ENCODE data around the gene SEC24C.
"Not testable (repeated sequence)": the region's sequence is repeated elsewhere in the genome, so short reads cannot be mapped to it uniquely, and the experiment has no call there.

SEC24C gene

GRCh38 chr10:73723516-73723915 lies 20.7 kb upstream of the SEC24C start:
- Histone ChIP-seq H3K27ac (no peak overlapping the region), H2AFZ (no peak overlapping the region), H3K36me3 (ENCODE audit: control insufficient read depth, insufficient read depth, low read length) (no peaks in the 10 kb centered on the region), H3K9ac (no peak overlapping the region), H3K9me3 (ENCODE audit: control insufficient read depth, low read length) (no peaks in the 10 kb centered on the region), H3K4me1 (no peaks in the 10 kb centered on the region), H3K4me3 (ENCODE audit: low read depth, low read length) (no peak overlapping the region), H3K79me2 (no peaks in the 10 kb centered on the region), H3K4me2 (ENCODE audit: low read length) (no peak overlapping the region), H3K27me3 (ENCODE audit: control insufficient read depth, insufficient read depth, low read length) (no peaks in the 10 kb centered on the region)
- TF ChIP-seq CTCF (IDR thresholded peaks at IDR 0.05): no peak

- Histone ChIP-seq H3K4me3 (ENCODE audit: low read depth, low read length) (peak overlapping the region; percentile 99), H3K9ac (peak overlapping the region; percentile 47), H3K4me2 (ENCODE audit: low read length) (peak overlapping the region; percentile 70), H3K79me2 (peaks cover 23% of the 10 kb centered on the region), H3K27ac (peak overlapping the region; percentile 82), H2AFZ (peak overlapping the region; percentile 94)
- H3K36me3 ChIP-seq (ENCODE audit: control insufficient read depth, insufficient read depth, low read length); H3K9me3 ChIP-seq (ENCODE audit: control insufficient read depth, low read length); H3K4me1 ChIP-seq; H3K27me3 ChIP-seq (ENCODE audit: control insufficient read depth, insufficient read depth, low read length): not testable (repeated sequence)
Measured at GRCh38 chr10:73729781-73730152, 14.4 kb upstream of the SEC24C start.

- Histone ChIP-seq H3K79me2 (peaks cover 25% of the 10 kb centered on the region), H2AFZ (peak overlapping the region; percentile 94), H3K27ac (peak overlapping the region; percentile 82), H3K9ac (peak overlapping the region; percentile 47), H3K27me3 (ENCODE audit: control insufficient read depth, insufficient read depth, low read length) (no peaks in the 10 kb centered on the region), H3K4me1 (no peaks in the 10 kb centered on the region), H3K4me2 (ENCODE audit: low read length) (peak overlapping the region; percentile 70), H3K9me3 (ENCODE audit: control insufficient read depth, low read length) (no peaks in the 10 kb centered on the region), H3K4me3 (ENCODE audit: low read depth, low read length) (peak overlapping the region; percentile 99), H3K36me3 (ENCODE audit: control insufficient read depth, insufficient read depth, low read length) (no peaks in the 10 kb centered on the region)
- TF ChIP-seq CTCF (IDR thresholded peaks at IDR 0.05): no peak
Measured at GRCh38 chr10:73730153-73730906, 13.8 kb upstream of the SEC24C start.

DNA sequence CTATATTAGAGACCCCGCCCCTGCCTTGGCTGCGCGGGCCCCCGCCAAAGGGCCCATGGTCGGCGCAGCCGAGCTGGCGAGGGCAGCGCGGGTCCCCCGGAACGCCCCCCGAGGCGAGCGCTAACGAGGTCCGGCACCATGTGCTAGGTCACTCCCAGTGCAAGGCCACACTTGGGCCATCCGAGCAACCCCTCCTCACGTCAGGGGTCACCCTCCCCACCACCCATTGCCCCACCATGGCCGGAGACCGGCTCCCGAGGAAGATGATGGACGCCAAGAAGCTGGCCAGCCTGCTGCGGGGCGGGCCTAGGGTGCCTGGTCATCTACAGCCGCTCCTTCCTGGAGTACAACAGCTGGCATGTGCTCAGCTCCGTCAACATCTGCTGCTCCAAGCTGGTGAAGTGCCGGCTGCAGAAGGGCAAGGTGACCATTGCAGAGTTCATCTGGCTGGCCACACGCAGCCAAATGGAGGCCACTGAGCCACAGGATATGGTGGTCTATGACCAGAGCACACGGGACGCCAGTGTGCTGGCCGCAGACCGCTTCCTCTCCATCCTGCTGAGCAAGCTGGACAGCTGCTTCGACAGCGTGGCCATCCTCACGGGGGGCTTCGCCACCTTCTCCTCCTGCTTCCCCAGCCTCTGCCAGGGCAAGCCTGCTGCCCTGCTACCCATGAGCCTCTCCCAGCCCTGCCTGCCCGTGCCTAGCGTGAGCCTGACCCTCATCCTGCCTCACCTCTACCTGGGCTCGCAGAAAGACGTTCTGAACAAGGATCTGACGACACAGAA lies 12.4 kb upstream of the SEC24C start:
- Histone ChIP-seq H3K4me3 (ENCODE audit: low read depth, low read length) (no peak overlapping the region), H3K4me1 (no peaks in the 10 kb centered on the region), H3K4me2 (ENCODE audit: low read length) (no peak overlapping the region), H3K27me3 (ENCODE audit: control insufficient read depth, insufficient read depth, low read length) (no peaks in the 10 kb centered on the region), H2AFZ (no peak overlapping the region), H3K9ac (no peak overlapping the region), H3K9me3 (ENCODE audit: control insufficient read depth, low read length) (no peaks in the 10 kb centered on the region), H3K79me2 (peaks cover 28% of the 10 kb centered on the region), H3K36me3 (ENCODE audit: control insufficient read depth, insufficient read depth, low read length) (no peaks in the 10 kb centered on the region), H3K27ac (no peak overlapping the region)
- no peak for TF ChIP-seq CTCF (IDR thresholded peaks at IDR 0.05)

DNA sequence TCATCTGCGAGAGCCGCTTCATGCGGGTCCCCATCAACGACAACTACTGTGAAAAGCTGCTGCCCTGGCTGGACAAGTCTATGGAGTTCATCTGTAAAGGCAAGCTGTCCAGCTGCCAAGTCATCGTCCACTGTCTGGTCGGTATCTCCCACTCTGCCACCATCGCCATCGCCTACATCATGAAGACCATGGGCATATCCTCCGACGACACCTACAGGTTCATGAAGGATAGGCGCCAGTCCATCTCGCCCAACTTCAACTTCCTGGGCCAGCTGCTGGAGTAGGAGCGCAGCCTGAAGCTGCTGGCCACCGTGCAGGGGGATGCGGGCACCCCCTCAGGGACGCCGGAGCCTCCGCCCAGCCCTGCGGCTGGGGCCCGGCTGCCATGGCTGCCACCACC lies 11.7 kb upstream of the SEC24C start:
- Histone ChIP-seq H3K9ac (no peak overlapping the region), H3K36me3 (ENCODE audit: control insufficient read depth, insufficient read depth, low read length) (no peaks in the 10 kb centered on the region), H3K4me1 (no peaks in the 10 kb centered on the region), H2AFZ (no peak overlapping the region), H3K4me3 (ENCODE audit: low read depth, low read length) (no peak overlapping the region), H3K9me3 (ENCODE audit: control insufficient read depth, low read length) (no peaks in the 10 kb centered on the region), H3K79me2 (peaks cover 28% of the 10 kb centered on the region), H3K27ac (no peak overlapping the region), H3K27me3 (ENCODE audit: control insufficient read depth, insufficient read depth, low read length) (no peaks in the 10 kb centered on the region), H3K4me2 (ENCODE audit: low read length) (no peak overlapping the region)
- no peak for TF ChIP-seq CTCF (IDR thresholded peaks at IDR 0.05)
